GM23338 (cell line): ENCODE data around the gene GLDC. TPM values are rescaled to one million over a fixed set of nuclear protein-coding genes. Genes with fewer than 3 reads are reported as not detected.

ENCODE experiments used
- ATAC-seq: fragments of 200-7000 bp; cut with Tn5 transposase; 3 replicates; pipeline ENCODE4 v1.9.1; 2020
- DNase-seq: peaks from one replicate; pipeline ENCODE4 v3.0.0-alpha.2; 2015; ENCODE audit warnings: low spot score
- H2AFZ ChIP-seq: fragments of 200-600 bp; sonication (generic); 2 replicates; pipeline ENCODE4 v1.8.0; 2016; ENCODE audit warnings: antibody characterized with exemption, mild to moderate bottlenecking, moderate library complexity
- H3F3A ChIP-seq: fragments of 200-600 bp; sonication (generic); replicated peaks from 2 replicates; pipeline ENCODE4 v1.8.0; 2017; ENCODE audit warnings: antibody characterized with exemption, mixed run types, low read depth
- H3K27ac ChIP-seq: fragments of 200-600 bp; sonication (generic); 2 replicates; pipeline ENCODE4 v1.6.1; 2016; ENCODE audit warnings: low read depth
- H3K27me3 ChIP-seq: fragments of 200-600 bp; sonication (generic); 2 replicates; pipeline ENCODE4 v1.8.0; 2016; ENCODE audit warnings: mild to moderate bottlenecking, mixed run types, moderate library complexity; ENCODE audit not compliant: insufficient read depth
- H3K36me3 ChIP-seq: fragments of 200-600 bp; sonication (generic); 2 replicates; pipeline ENCODE4 v1.8.0; 2016; ENCODE audit warnings: mild to moderate bottlenecking; ENCODE audit not compliant: insufficient read depth
- H3K4me1 ChIP-seq: fragments of 200-600 bp; sonication (generic); 2 replicates; pipeline ENCODE4 v1.8.0; 2016; ENCODE audit warnings: mild to moderate bottlenecking, moderate library complexity; ENCODE audit not compliant: insufficient read depth
- H3K4me2 ChIP-seq: fragments of 200-600 bp; sonication (generic); 2 replicates; pipeline ENCODE4 v1.7.1; 2017; ENCODE audit warnings: mixed run types
- H3K4me3 ChIP-seq: fragments of 200-600 bp; sonication (generic); 2 replicates; pipeline ENCODE4 v1.6.1; 2016; ENCODE audit warnings: mixed run types
- H3K79me2 ChIP-seq: fragments of 200-600 bp; sonication (generic); replicated peaks from 2 replicates; pipeline ENCODE4 v1.8.0; 2017; ENCODE audit warnings: mild to moderate bottlenecking; ENCODE audit not compliant: insufficient read depth
- H3K9me2 ChIP-seq: fragments of 200-600 bp; sonication (generic); 2 replicates; pipeline ENCODE4 v1.8.0; 2017; ENCODE audit not compliant: insufficient read depth
- H4K20me1 ChIP-seq: fragments of 200-600 bp; sonication (generic); replicated peaks from 2 replicates; pipeline ENCODE4 v1.8.0; 2017; ENCODE audit warnings: mild to moderate bottlenecking; ENCODE audit not compliant: insufficient read depth
- H3K27ac Mint-ChIP-seq: 2 replicates; pipeline ENCODE4 v1.8.0; 2020; ENCODE audit warnings: inconsistent platforms, mild to moderate bottlenecking, moderate library complexity, mixed read lengths
- H3K27me3 Mint-ChIP-seq: 3 replicates; pipeline ENCODE4 v1.8.0; 2022; ENCODE audit warnings: low read depth, mild to moderate bottlenecking, moderate library complexity, mixed read lengths, inconsistent platforms; ENCODE audit not compliant: insufficient read depth, poor library complexity
- H3K36me3 Mint-ChIP-seq: 3 replicates; pipeline ENCODE4 v1.8.0; 2021; ENCODE audit warnings: low read depth, mild to moderate bottlenecking, inconsistent platforms, moderate library complexity, mixed read lengths
- H3K4me1 Mint-ChIP-seq: 3 replicates; pipeline ENCODE4 v1.8.0; 2020; ENCODE audit warnings: mild to moderate bottlenecking, inconsistent platforms, mixed read lengths
- H3K4me3 Mint-ChIP-seq: 3 replicates; pipeline ENCODE4 v1.8.0; 2021; ENCODE audit warnings: moderate library complexity, mild to moderate bottlenecking, inconsistent platforms, mixed read lengths
- H3K9me3 Mint-ChIP-seq: 3 replicates; pipeline ENCODE4 v1.8.0; 2020; ENCODE audit warnings: moderate library complexity, mild to moderate bottlenecking, inconsistent platforms, mixed read lengths
- ETS1 ChIP-seq: IDR thresholded peaks from 2 replicates; pipeline ENCODE4 v1.6.1; 2016; ENCODE audit warnings: antibody characterized with exemption
- JUNB ChIP-seq: IDR thresholded peaks from one replicate; pipeline ENCODE4 v1.6.1; 2016; ENCODE audit warnings: antibody characterized with exemption; ENCODE audit not compliant: unreplicated experiment
- NANOG ChIP-seq: IDR thresholded peaks from 2 replicates; pipeline ENCODE4 v1.6.1; 2016; ENCODE audit warnings: antibody characterized with exemption, borderline replicate concordance
- POLR2AphosphoS5 ChIP-seq: IDR thresholded peaks from 2 replicates; pipeline ENCODE4 v1.6.1; 2016; ENCODE audit warnings: antibody characterized with exemption, low read depth
- REST ChIP-seq: IDR thresholded peaks from one replicate; pipeline ENCODE4 v1.6.1; 2018; ENCODE audit warnings: antibody characterized with exemption; ENCODE audit not compliant: unreplicated experiment
- ZNF114 ChIP-seq: fragments of 250-450 bp; sonication (Bioruptor Pico); IDR thresholded peaks from 2 replicates; pipeline ENCODE4 v1.5.0; 2020; ENCODE audit warnings: mild to moderate bottlenecking, moderate library complexity
- ZNF462 ChIP-seq: fragments of 250-450 bp; sonication (Bioruptor Pico); IDR thresholded peaks from 2 replicates; pipeline ENCODE4 v1.5.0; 2020; ENCODE audit warnings: mild to moderate bottlenecking, moderate library complexity
- long read RNA-seq: library from polyadenylated mRNA; unstranded; transcript quantifications from one replicate; pipeline ENCODE4 v2.0.0, GENCODE V29; 2020; ENCODE audit not compliant: unreplicated experiment
- polyA plus RNA-seq: library from polyadenylated mRNA; unstranded; fragments of >200 nt; fragmentation: Nextera tagmentation; extraction: Ambion mirVana; gene quantifications from 2 replicates; pipeline ENCODE4 v1.2.1, GENCODE V29; 2016
- total RNA-seq: library from RNA; depleted of rRNA; stranded (reverse); fragments of >200 nt; shearing (Covaris generic); gene quantifications from 2 replicates; pipeline ENCODE4 v1.2.3, GENCODE V29; 2014; rRNA removed

GLDC gene
- 133 and 139 TPM in 2 replicates for total RNA-seq
- 63.5 and 71.9 TPM in 2 replicates for polyA plus RNA-seq
- long read RNA-seq, partial matches to known transcripts, result 2 of 5 reads
- long read RNA-seq, other reads (novel, unspliced or antisense), result 1 of 5 reads

- Histone ChIP-seq H3K27me3 (peaks cover 10% of the 10 kb centered on the region), H3K36me3 (peaks cover 5% of the 10 kb centered on the region; the same call in 1 of the 2 replicates), H3K27ac (peak within 1 kb of the TSS; percentile 89), H2AFZ (peak within 1 kb of the TSS; percentile 69), H3K4me1 (peaks cover 46% of the 10 kb centered on the region), H3K4me3 (peak within 1 kb of the TSS; percentile 81), H3F3A (0 out of 2 replicates have a peak, but pooled peaks cover 4% of the 10 kb centered on the region), H4K20me1 (peaks cover 38% of the 10 kb centered on the region), H3K79me2 (peaks cover 89% of the 10 kb centered on the region), H3K4me2 (peak within 1 kb of the TSS; percentile 95), H3K9me2 (0 out of 2 replicates have a peak, but pooled peaks cover 3% of the 10 kb centered on the region)
- H3K27ac Mint-ChIP-seq, result no peak within 1 kb of the TSS; the same call in 1 of the 2 replicates
- no peak for TF ChIP-seq REST
- TF ChIP-seq POLR2AphosphoS5, result peak; percentile 93
- H3K4me1 Mint-ChIP-seq, result peaks cover 40% of the 10 kb centered on the region
- peaks cover 19% of the 10 kb centered on the region for H3K27me3 Mint-ChIP-seq
- peak; percentile 89 for ATAC-seq
- H3K36me3 Mint-ChIP-seq, result peaks cover 40% of the 10 kb centered on the region
- peak; percentile 97 for DNase-seq
- H3K9me3 Mint-ChIP-seq, result 0 out of 3 replicates have a peak, but pooled peaks cover 5% of the 10 kb centered on the region
- peak within 1 kb of the TSS; percentile 96 for H3K4me3 Mint-ChIP-seq
Observed at GRCh38 chr9:6645355-6646292, at the start of gene GLDC. GLDC (minus strand) TSS chr9:6645729; CDS start chr9:6645499, 230 bp downstream.

GRCh38 chr9:6692881-6693361, 47.4 kb upstream of the GLDC start:
- Mint-ChIP-seq H3K27ac (peak overlapping the region; percentile 96), H3K4me1 (peaks cover 24% of the 10 kb centered on the region; the same call in 2 of the 3 replicates), H3K27me3 (peaks cover 9% of the 10 kb centered on the region), H3K4me3 (peak overlapping the region; percentile 56), H3K9me3 (no peaks in the 10 kb centered on the region), H3K36me3 (no peaks in the 10 kb centered on the region)
- H3K36me3 ChIP-seq, result no peaks in the 10 kb centered on the region
- peak overlapping the region; percentile 63 for H3K4me2 ChIP-seq
- ATAC-seq (peak; percentile 88), DNase-seq (peak; percentile 83)
- peaks cover 22% of the 10 kb centered on the region for H3K4me1 ChIP-seq
- no peaks in the 10 kb centered on the region for H3K27me3 ChIP-seq
- H3K4me3 ChIP-seq, result peak overlapping the region; percentile 24
- H3K79me2 ChIP-seq, result no peaks in the 10 kb centered on the region
- H4K20me1 ChIP-seq, result no peaks in the 10 kb centered on the region
- H3K27ac ChIP-seq, result peak overlapping the region; percentile 73
- peaks cover 20% of the 10 kb centered on the region for H3F3A ChIP-seq
- no peak overlapping the region for H2AFZ ChIP-seq
- H3K9me2 ChIP-seq, result peaks cover 5% of the 10 kb centered on the region; the same call in 1 of the 2 replicates
- TF ChIP-seq ZNF462 (CRISPR knock-in tag), result peak; percentile 65; the same call in 1 of the 2 replicates
- TF ChIP-seq NANOG, result peak; percentile 53
- TF ChIP-seq ZNF114, result 0 out of 2 replicates have a peak, but pooled peaks have one; percentile 36
- TF ChIP-seq ETS1, result no peak
- TF ChIP-seq JUNB, result no peak
- peak; percentile 67 for TF ChIP-seq POLR2AphosphoS5
